Spleen (tissue), 11 donors: Measurements from ENCODE around the gene APRT. TPM values are rescaled to one million over a fixed set of nuclear protein-coding genes. Genes with fewer than 3 reads are reported as not detected.

Experiments used
- DNase-seq: peaks from one replicate; pipeline ENCODE4 v3.0.0-alpha.2; 2020
- H3K27ac ChIP-seq, 8 donors: fragments of 200-600 bp; sonication (generic) in 7 of 8; 1 replicate in 4 of 8; 2 replicates in 4 of 8; pipeline versions ENCODE4 v1.5.0 to v1.8.0; 2016 to 2021; ENCODE audit warnings: inconsistent platforms in 4 of 8, mild to moderate bottlenecking in 4 of 8, moderate library complexity in 1 of 8
- H3K27me3 ChIP-seq, 7 donors: fragments of 200-600 bp; sonication (generic) in 6 of 7; replicated peaks in 1 of 7; 1 replicate in 4 of 7; 2 replicates in 3 of 7; pipeline versions ENCODE4 v1.5.0 to v1.8.0; 2016 to 2021; ENCODE audit warnings: inconsistent platforms in 3 of 7, mild to moderate bottlenecking in 1 of 7
- H3K36me3 ChIP-seq, 6 donors: fragments of 200-600 bp; sonication (generic) in 5 of 6; 1 replicate in 4 of 6; 2 replicates in 2 of 6; pipeline versions ENCODE4 v1.5.0 to v1.8.0; 2016 to 2021; ENCODE audit warnings: inconsistent platforms in 2 of 6
- H3K4me1 ChIP-seq, 6 donors: fragments of 200-600 bp; sonication (generic) in 5 of 6; 1 replicate in 3 of 6; 2 replicates in 3 of 6; pipeline versions ENCODE4 v1.5.0 to v1.8.0; 2016 to 2021; ENCODE audit warnings: inconsistent platforms in 3 of 6
- H3K4me3 ChIP-seq, 8 donors: fragments of 200-600 bp; sonication (generic) in 7 of 8; 1 replicate in 4 of 8; 2 replicates in 4 of 8; pipeline versions ENCODE4 v1.5.0 to v1.8.0; 2016 to 2021; ENCODE audit warnings: inconsistent platforms in 4 of 8, mild to moderate bottlenecking in 4 of 8, moderate library complexity in 2 of 8
- H3K9me3 ChIP-seq, 8 donors: fragments of 200-600 bp; sonication (generic) in 7 of 8; 1 replicate in 4 of 8; 2 replicates in 4 of 8; pipeline versions ENCODE4 v1.5.0 to v1.8.0; 2016 to 2021; ENCODE audit warnings: inconsistent platforms in 4 of 8
- CTCF ChIP-seq, 11 experiments: fragments of 200-600 bp in 7 of 11; fragments of 450-650 bp in 4 of 11; sonication (generic) in 4 of 11; IDR thresholded peaks in 8 of 11; conservative IDR thresholded peaks in 3 of 11; 1 replicate in 7 of 11; 2 replicates in 4 of 11; pipeline versions ENCODE4 v1.4.0 to v1.8.0; 2016 to 2021; ENCODE audit warnings: antibody characterized with exemption in 11 of 11, inconsistent platforms in 4 of 11, mild to moderate bottlenecking in 1 of 11
- POLR2A ChIP-seq, 3 donors: fragments of 450-650 bp; IDR thresholded peaks; one replicate each; pipeline ENCODE4 v1.5.1; 2017; ENCODE audit warnings: antibody characterized with exemption in 3 of 3, mild to moderate bottlenecking in 1 of 3
- POLR2AphosphoS5 ChIP-seq, 3 donors: sonication (generic); formaldehyde crosslinking; IDR thresholded peaks; one replicate each; pipeline ENCODE4 v1.5.1; 2017; ENCODE audit warnings: antibody characterized with exemption in 3 of 3
- WGBS, 5 donors: extraction: QIAGEN DNeasy Blood & Tissue Kit in 3 of 5; methylation state at CpG; one replicate each; pipeline versions ENCODE4 v1.1.5 to v1.1.7; 2013 to 2018; 5-methylcytosine and 5-hydroxymethylcytosine counted together
- intact Hi-C: fragments of 100-400 bp; cut with DNase I; formaldehyde crosslinking; loops from one replicate; pipeline ENCODE4 v1.15.0; 2023; ENCODE audit warnings: low total_unique reads
- polyA plus RNA-seq, 3 donors: library from polyadenylated mRNA; stranded (reverse); fragments of 200-250 nt; gene quantifications; one replicate each; pipeline ENCODE4 v1.2.1, GENCODE V29; 2013
- total RNA-seq, 7 donors: library from RNA; depleted of rRNA in 3 of 7; stranded (reverse); fragments of >200 nt in 3 of 7; fragmentation: NEBNext Ultra II Directional in 4 of 7; extraction: Animal tissue kit (Norgen Biotek cat#: 25700) in 4 of 7; gene quantifications; one replicate each; pipeline versions ENCODE4 v1.1.0 to v1.2.1, GENCODE V29; 2016 to 2021
- donor health status: healthy with polysubstance abuse.
- donor health status: DM: no; HTN: no; CAD: no; lungs with moderate emphysema.
- donor health status: DM: no; HTN: no; CAD: no.
- donor health status: Bipolar disorder and iron deficiency.
- donor health status: healthy.
- donor health status: DM: no; HTN: no; CAD: no.
- donor health status: DM: yes; HTN: yes; CAD: no.

APRT gene
- total and polyA plus RNA-seq, 10 donors = 84.1 to 259 (median 102) TPM

GRCh38 chr16:88831838-88832237 is 20.1 kb upstream of the APRT start:
- Histone ChIP-seq H3K4me3 (no peak overlapping the region), H3K4me1 (no peaks in the 10 kb centered on the region), H3K27ac (no peak overlapping the region), H3K36me3 (peaks cover 0 to 79% (median 32%) of the 10 kb centered on the region in 6 donors), H3K27me3 (no peaks in the 10 kb centered on the region), H3K9me3 (no peaks in the 10 kb centered on the region)
- WGBS, 5 donors = 81 to 91% (median 89%) methylated on average over 13 of the region's 13 CpGs
- no peak for DNase-seq
- TF ChIP-seq POLR2AphosphoS5 (IDR thresholded peaks at IDR 0.05) (peak in 2 of 3 donors; percentile 21 to 65), POLR2A (IDR thresholded peaks at IDR 0.05) (no peak)
- intact Hi-C loops = no loop called here

GRCh38 chr16:88830783-88831182 is 19.1 kb upstream of the APRT start:
- no peak for TF ChIP-seq CTCF (IDR thresholded peaks at IDR 0.05 in 8 of 11, conservative IDR thresholded peaks at IDR 0.05 in 3 of 11)
- H3K4me1 ChIP-seq = no peaks in the 10 kb centered on the region
- peaks cover 0 to 83% (median 34%) of the 10 kb centered on the region in 6 donors for H3K36me3 ChIP-seq
- no peak overlapping the region for H3K27ac ChIP-seq
- intact Hi-C loops = no loop called here
- no peaks in the 10 kb centered on the region for H3K9me3 ChIP-seq
- WGBS, 5 donors = 86 to 94% (median 92%) methylated on average over 8 to 14 of the region's 14 CpGs
- DNase-seq = no peak
- no peak overlapping the region for H3K4me3 ChIP-seq
- no peaks in the 10 kb centered on the region for H3K27me3 ChIP-seq

- no peaks in the 10 kb centered on the region for H3K4me1 ChIP-seq
- no peak overlapping the region for H3K27ac ChIP-seq
- 77 to 88% (median 82%) methylated on average over 11 of the region's 11 CpGs for WGBS, 5 donors
- TF ChIP-seq POLR2AphosphoS5 (IDR thresholded peaks at IDR 0.05) (no peak), CTCF (IDR thresholded peaks at IDR 0.05 in 8 of 11, conservative IDR thresholded peaks at IDR 0.05 in 3 of 11) (no peak), POLR2A (IDR thresholded peaks at IDR 0.05) (no peak)
- no peak overlapping the region for H3K4me3 ChIP-seq
- no peak for DNase-seq
- no peaks in the 10 kb centered on the region for H3K9me3 ChIP-seq
- peaks cover 0 to 83% (median 32%) of the 10 kb centered on the region in 6 donors for H3K36me3 ChIP-seq
- intact Hi-C loops = no loop called here
- H3K27me3 ChIP-seq = no peaks in the 10 kb centered on the region
Observed at GRCh38 chr16:88830258-88830657, 18.5 kb upstream of the APRT start.

GRCh38 chr16:88828711-88829110 is 17.0 kb upstream of the APRT start:
- H3K4me1 ChIP-seq = no peaks in the 10 kb centered on the region
- WGBS, 5 donors = 85 to 95% (median 91%) methylated on average over 17 to 24 of the region's 24 CpGs
- peaks cover 0 to 83% (median 28%) of the 10 kb centered on the region in 6 donors for H3K36me3 ChIP-seq
- H3K4me3 ChIP-seq = no peak overlapping the region
- no peaks in the 10 kb centered on the region for H3K9me3 ChIP-seq
- no peak for DNase-seq
- intact Hi-C loops = no loop called here
- H3K27ac ChIP-seq = no peak overlapping the region
- TF ChIP-seq POLR2AphosphoS5 (IDR thresholded peaks at IDR 0.05) (no peak), POLR2A (IDR thresholded peaks at IDR 0.05) (no peak), CTCF (IDR thresholded peaks at IDR 0.05 in 8 of 11, conservative IDR thresholded peaks at IDR 0.05 in 3 of 11) (no peak)
- H3K27me3 ChIP-seq = no peaks in the 10 kb centered on the region

- Histone ChIP-seq H3K36me3 (peaks cover 0 to 89% (median 32%) of the 10 kb centered on the region in 6 donors), H3K27me3 (no peaks in the 10 kb centered on the region), H3K9me3 (no peaks in the 10 kb centered on the region), H3K4me1 (no peaks in the 10 kb centered on the region), H3K4me3 (no peak overlapping the region), H3K27ac (no peak overlapping the region)
- intact Hi-C loops = no loop called here
- no peak for DNase-seq
- 92 to 96% (median 93%) methylated on average over 8 to 21 of the region's 21 CpGs for WGBS, 5 donors
- TF ChIP-seq POLR2A (IDR thresholded peaks at IDR 0.05) (no peak), POLR2AphosphoS5 (IDR thresholded peaks at IDR 0.05) (peak in 1 of 3 donors; percentile 48)
Observed at GRCh38 chr16:88827727-88828126, 16.0 kb upstream of the APRT start.
